Esophagus muscularis mucosa (tissue), 4 donors: ENCODE data around the gene USP22. TPM values are rescaled to one million over a fixed set of nuclear protein-coding genes. Genes with fewer than 3 reads are reported as not detected.

Experiments
- DNase-seq: peaks from one replicate; pipeline ENCODE4 v3.0.0-alpha.2; 2017; ENCODE audit errors: extremely low spot score
- H3K27ac ChIP-seq, 4 donors: fragments of 200-600 bp; sonication (generic); replicated peaks in 1 of 4; 1 replicate in 3 of 4; 2 replicates in 1 of 4; pipeline ENCODE4 v1.5.1; 2016 to 2019; ENCODE audit warnings: mild to moderate bottlenecking in 1 of 4
- H3K27me3 ChIP-seq, 4 donors: fragments of 200-600 bp; sonication (generic); one replicate each; pipeline versions ENCODE4 v1.5.1 to v1.6.0; 2016 to 2019
- H3K36me3 ChIP-seq, 4 donors: fragments of 200-600 bp; sonication (generic); one replicate each; pipeline ENCODE4 v1.5.1; 2016 to 2019
- H3K4me1 ChIP-seq, 4 donors: fragments of 200-600 bp; sonication (generic); one replicate each; pipeline ENCODE4 v1.5.1; 2016 to 2019
- H3K4me3 ChIP-seq, 4 donors: fragments of 200-600 bp; sonication (generic); 1 replicate in 2 of 4; 2 replicates in 2 of 4; pipeline ENCODE4 v1.5.1; 2016 to 2019; ENCODE audit warnings: mild to moderate bottlenecking in 4 of 4, moderate library complexity in 1 of 4
- H3K9me3 ChIP-seq, 4 donors: fragments of 200-600 bp; sonication (generic); 1 replicate in 3 of 4; 2 replicates in 1 of 4; pipeline ENCODE4 v1.5.1; 2016 to 2019
- EP300 ChIP-seq: sonication (generic); formaldehyde crosslinking; IDR thresholded peaks from one replicate; pipeline ENCODE4 v1.6.1; 2017; ENCODE audit warnings: antibody characterized with exemption
- POLR2A ChIP-seq: fragments of 450-650 bp; IDR thresholded peaks from one replicate; pipeline ENCODE4 v1.6.1; 2017; ENCODE audit warnings: antibody characterized with exemption, moderate library complexity, mild to moderate bottlenecking, low read depth
- POLR2AphosphoS5 ChIP-seq, 2 donors: sonication (generic); formaldehyde crosslinking; IDR thresholded peaks; one replicate each; pipeline ENCODE4 v1.6.1; 2017; ENCODE audit warnings: antibody characterized with exemption in 2 of 2
- WGBS: methylation state at CpG from one replicate; pipeline ENCODE4 v1.1.5; 2018; 5-methylcytosine and 5-hydroxymethylcytosine counted together
- intact Hi-C: fragments of 100-400 bp; cut with DNase I; formaldehyde crosslinking; loops from one replicate; pipeline ENCODE4 v1.15.1; 2023
- total RNA-seq, 4 donors: library from RNA; depleted of rRNA; stranded (reverse); fragments of >200 nt; gene quantifications; one replicate each; pipeline versions ENCODE4 v1.1.0 to v1.2.1, GENCODE V29; 2016
- TF ChIP-seq, protein P1 (sequence below), 3 experiments: fragments of 200-600 bp in 2 of 3; fragments of 450-650 bp in 1 of 3; sonication (generic) in 2 of 3; IDR thresholded peaks; one replicate each; pipeline ENCODE4 v1.5.1; 2017 to 2019; ENCODE audit warnings: antibody characterized with exemption in 3 of 3, mild to moderate bottlenecking in 2 of 3, moderate library complexity in 1 of 3

The USP22 gene
- total RNA-seq, 4 donors from 2014 or later, result 78.5 to 135 (median 112) TPM

DNA sequence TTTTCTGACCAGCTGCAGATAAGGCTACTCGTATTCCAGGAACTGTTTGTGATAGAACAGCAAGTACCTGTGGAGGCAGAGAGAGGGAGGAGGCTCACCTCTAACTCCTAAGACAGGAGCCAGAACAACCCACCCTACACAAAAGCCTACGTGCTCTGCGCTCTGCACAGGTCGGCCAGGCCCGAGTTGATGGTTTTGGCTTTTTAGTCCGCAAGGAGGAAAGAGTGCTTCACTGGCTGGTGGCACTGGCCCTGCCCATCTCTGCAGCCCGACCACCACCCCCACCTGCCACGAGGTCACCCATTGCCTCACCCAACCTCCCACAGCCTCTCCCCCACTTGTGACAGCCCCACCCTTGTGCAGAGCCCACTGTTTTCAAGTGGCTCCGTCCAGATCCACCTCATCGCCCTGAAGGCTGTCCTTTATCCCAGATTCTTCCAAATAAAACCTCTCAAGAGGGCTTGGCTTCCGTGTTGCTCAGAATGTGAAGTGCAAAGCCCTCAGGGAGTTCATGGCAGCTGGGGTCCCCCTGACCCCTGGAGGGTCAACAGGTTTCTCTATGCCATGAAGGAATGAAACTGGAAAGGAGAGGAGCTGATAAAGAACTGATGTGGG, 39.7 kb downstream of the USP22 start:
- Histone ChIP-seq H3K4me3 (no peak overlapping the region), H3K36me3 (peaks cover 59 to 86% (median 78%) of the 10 kb centered on the region in 4 donors), H3K9me3 (no peaks in the 10 kb centered on the region), H3K27me3 (no peaks in the 10 kb centered on the region), H3K4me1 (peaks cover 39 to 74% (median 52%) of the 10 kb centered on the region in 4 donors), H3K27ac (peak overlapping the region in 2 of 4 donors; percentile 0 to 22)
- no peak for TF ChIP-seq POLR2A
- TF ChIP-seq POLR2AphosphoS5 (IDR thresholded peaks at IDR 0.05), result no peak
- TF ChIP-seq, protein P1, sequence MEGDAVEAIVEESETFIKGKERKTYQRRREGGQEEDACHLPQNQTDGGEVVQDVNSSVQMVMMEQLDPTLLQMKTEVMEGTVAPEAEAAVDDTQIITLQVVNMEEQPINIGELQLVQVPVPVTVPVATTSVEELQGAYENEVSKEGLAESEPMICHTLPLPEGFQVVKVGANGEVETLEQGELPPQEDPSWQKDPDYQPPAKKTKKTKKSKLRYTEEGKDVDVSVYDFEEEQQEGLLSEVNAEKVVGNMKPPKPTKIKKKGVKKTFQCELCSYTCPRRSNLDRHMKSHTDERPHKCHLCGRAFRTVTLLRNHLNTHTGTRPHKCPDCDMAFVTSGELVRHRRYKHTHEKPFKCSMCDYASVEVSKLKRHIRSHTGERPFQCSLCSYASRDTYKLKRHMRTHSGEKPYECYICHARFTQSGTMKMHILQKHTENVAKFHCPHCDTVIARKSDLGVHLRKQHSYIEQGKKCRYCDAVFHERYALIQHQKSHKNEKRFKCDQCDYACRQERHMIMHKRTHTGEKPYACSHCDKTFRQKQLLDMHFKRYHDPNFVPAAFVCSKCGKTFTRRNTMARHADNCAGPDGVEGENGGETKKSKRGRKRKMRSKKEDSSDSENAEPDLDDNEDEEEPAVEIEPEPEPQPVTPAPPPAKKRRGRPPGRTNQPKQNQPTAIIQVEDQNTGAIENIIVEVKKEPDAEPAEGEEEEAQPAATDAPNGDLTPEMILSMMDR (IDR thresholded peaks at IDR 0.05), result no peak
- no peak for TF ChIP-seq EP300
- no peak for DNase-seq
- intact Hi-C loops, result no loop called here
- WGBS, result 74% methylated on average over 7 of the region's 11 CpGs

DNA sequence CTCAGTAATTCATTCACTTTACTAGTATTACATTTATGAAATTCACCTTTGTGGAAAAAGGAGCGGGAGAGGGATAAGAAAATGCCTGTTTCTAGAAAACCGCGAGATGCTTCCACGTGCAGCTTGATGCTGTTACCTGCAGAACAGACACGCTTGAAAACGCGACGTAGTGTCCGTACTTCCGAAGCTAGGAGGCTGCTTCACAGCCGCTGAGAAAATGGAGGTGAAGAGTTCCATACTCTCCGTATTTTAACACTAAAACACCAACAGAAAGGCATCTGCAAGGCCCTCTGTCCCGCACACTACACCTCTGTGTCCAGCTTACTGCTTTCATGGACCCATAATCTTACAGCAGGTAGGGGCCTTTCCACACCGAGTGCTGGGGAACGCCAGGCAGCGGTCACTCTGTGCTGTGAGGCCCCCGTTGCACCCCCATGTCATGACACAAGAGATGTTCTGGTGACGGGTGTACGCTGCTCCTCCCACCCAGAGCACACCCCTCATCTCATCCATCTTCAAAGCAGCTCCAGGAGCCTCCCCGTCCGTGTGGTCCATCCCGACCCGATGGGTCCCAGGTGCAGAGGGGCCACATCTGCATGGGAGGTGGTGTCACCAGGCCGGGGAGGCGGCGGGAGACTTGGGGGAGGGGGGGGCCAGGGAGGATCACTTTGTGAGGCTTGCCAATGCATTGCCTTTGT, 40.4 kb downstream of the USP22 start:
- H3K9me3 ChIP-seq, result no peaks in the 10 kb centered on the region
- peaks cover 41 to 74% (median 54%) of the 10 kb centered on the region in 4 donors for H3K4me1 ChIP-seq
- H3K36me3 ChIP-seq, result peaks cover 52 to 80% (median 73%) of the 10 kb centered on the region in 4 donors
- H3K27me3 ChIP-seq, result no peaks in the 10 kb centered on the region
- H3K4me3 ChIP-seq, result no peak overlapping the region
- TF ChIP-seq EP300 (no peak), POLR2A (no peak), POLR2AphosphoS5 (IDR thresholded peaks at IDR 0.05) (no peak)
- TF ChIP-seq, protein P1 (IDR thresholded peaks at IDR 0.05), result no peak
- intact Hi-C loops, result no loop called here
- WGBS, result 90% methylated on average over 24 of the region's 26 CpGs
- peak overlapping the region in 3 of 4 donors; percentile 57 to 69 (median 62) for H3K27ac ChIP-seq
- DNase-seq, result no peak

DNA sequence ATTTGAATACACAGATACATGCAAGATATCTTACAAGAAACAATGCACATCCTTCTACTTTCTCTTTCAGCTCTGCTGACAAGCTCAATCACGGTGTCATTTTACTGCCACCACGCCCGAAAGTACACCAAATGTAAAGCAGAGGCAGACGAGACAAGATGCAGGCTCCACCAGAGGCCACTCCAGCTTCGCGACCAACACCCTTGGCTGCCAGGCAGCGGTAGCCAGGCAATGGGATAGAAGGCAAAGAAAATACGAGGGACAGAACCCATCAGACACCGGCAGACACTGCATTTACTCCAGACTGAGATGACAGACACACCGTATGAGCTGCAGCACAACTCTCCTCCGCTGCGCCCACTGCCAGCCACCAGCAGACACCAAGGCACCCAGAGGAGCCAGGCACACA, 41.0 kb downstream of the USP22 start:
- Histone ChIP-seq H3K27ac (peak overlapping the region; percentile 44 to 69 (median 60)), H3K4me1 (peaks cover 45 to 76% (median 55%) of the 10 kb centered on the region in 4 donors), H3K9me3 (no peaks in the 10 kb centered on the region), H3K4me3 (no peak overlapping the region), H3K27me3 (no peaks in the 10 kb centered on the region), H3K36me3 (peaks cover 46 to 74% (median 67%) of the 10 kb centered on the region in 4 donors)
- intact Hi-C loops, result no loop called here
- DNase-seq, result no peak
- WGBS, result 56% methylated on average over 12 of the region's 12 CpGs
- TF ChIP-seq EP300 (no peak), POLR2AphosphoS5 (IDR thresholded peaks at IDR 0.05) (peak; percentile 1 to 18), POLR2A (no peak)
- TF ChIP-seq, protein P1 (IDR thresholded peaks at IDR 0.05), result no peak

DNA sequence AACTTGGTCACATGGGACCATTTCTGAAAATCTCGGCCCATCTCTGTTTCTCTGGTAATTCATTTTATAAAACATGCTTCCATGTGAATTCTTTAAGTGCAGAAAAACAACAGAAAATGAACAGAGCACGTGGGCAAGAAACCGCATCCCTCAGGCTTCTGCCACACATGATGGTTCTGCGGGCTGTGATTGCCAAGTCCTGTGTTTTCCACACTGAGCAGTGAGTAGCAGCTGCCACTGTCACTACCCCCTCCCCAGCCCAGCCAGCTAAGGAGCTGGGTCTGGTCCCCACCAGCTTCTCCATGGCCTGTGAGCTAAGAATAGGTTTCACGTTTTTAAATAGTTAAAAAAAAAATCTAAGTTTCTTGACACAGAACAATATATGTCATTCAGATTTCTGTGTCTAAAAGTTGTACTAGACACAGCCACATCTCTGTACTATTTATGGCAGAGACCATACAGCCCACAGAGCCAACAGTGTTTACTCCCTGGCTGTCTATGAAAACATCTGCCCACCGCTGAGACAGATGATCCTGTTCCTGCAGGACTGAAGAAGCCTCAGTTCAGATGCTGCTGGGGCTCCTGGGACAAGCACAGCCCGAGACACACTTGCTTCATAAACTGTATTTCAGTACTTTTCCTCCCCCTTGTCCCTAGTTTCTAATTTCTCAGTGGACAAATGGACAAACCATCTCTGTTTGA, 41.5 kb downstream of the USP22 start:
- H3K4me1 ChIP-seq, result peaks cover 47 to 81% (median 57%) of the 10 kb centered on the region in 4 donors

More for the DNA sequence above, 41.5 kb downstream of the USP22 start:
- intact Hi-C loops, result no loop called here
- Histone ChIP-seq H3K4me3 (no peak overlapping the region), H3K27ac (peak overlapping the region; percentile 44 to 69 (median 60)), H3K27me3 (no peaks in the 10 kb centered on the region), H3K9me3 (no peaks in the 10 kb centered on the region), H3K36me3 (peaks cover 40 to 68% (median 61%) of the 10 kb centered on the region in 4 donors)
- 54% methylated on average over 7 of the region's 7 CpGs for WGBS
- TF ChIP-seq POLR2A (no peak), POLR2AphosphoS5 (IDR thresholded peaks at IDR 0.05) (peak in 1 of 2 donors; percentile 24)
- no peak for DNase-seq
